NCI-H1930 (cell line): ENCODE results near the gene MAOA.
"Not testable (repeated sequence)": the region's sequence is repeated elsewhere in the genome, so short reads cannot be mapped to it uniquely, and the experiment has no call there.

Experiments
- DNase-seq, 2 experiments: peaks; one replicate each; lab custom pipeline; 2025; lab: John Stamatoyannopoulos, UW

The MAOA gene

DNA sequence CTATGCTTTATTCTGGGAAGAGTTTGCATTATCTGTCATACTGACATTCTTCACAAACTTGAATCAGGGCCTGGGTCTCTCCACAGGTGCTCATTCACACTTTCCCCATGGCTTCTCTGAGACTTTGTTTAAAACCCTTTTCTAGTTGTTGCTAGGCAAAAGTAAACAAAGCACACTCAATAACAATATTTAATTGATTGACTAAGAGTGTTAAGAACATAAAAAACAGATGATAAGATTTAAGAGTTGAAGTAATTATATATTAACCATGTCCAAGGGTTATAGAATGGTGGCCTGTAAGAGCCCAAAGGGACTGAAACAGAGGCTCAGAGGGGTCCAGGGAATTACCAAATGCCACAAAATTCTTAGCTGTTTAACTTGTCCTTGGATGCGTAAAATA, 7.1 kb downstream of the MAOA start:
- DNase-seq, result no peak

DNA sequence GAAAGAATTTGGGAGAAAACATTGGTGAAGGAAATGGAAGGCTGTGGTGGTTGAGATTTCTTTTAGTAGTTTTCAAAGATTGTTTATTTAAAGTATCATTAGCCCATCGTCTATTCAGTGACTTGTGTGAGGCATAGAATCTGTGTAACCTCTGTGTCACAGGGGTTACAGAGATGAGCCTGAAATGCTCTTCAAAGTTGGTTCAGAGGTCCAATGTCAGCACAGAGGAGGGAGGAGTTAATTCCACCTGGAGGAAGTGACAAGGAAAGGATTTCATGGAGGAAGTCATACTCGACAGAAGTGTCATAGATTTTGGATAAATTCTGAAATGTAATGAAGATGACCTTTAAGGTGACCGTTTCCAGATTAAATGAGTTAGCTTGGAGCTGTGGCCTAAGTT, 8.2 kb downstream of the MAOA start:
- no peak for DNase-seq

DNA sequence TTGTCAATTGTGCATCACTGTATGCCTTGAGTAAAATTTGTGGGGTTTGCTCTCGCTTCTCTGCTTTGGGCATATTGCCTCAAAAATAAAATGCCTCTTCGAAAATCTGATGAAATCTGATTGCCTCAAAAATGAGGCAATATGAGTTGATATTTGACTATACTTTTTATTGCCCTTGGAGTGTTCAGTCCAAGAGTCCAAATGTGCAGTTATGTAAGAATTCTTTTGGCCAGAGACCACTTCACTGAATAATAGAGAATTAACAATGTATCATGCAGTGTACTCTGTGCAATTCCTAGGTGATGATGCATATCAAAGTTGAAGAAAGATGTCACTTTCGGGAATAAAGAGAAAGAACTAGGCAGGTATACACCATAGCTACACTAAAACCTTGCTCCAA, 8.6 kb downstream of the MAOA start:
- DNase-seq, result no peak

- no peak for DNase-seq
Observed at GRCh38 chrX:43666311-43666912, 10.3 kb downstream of the MAOA start.

DNA sequence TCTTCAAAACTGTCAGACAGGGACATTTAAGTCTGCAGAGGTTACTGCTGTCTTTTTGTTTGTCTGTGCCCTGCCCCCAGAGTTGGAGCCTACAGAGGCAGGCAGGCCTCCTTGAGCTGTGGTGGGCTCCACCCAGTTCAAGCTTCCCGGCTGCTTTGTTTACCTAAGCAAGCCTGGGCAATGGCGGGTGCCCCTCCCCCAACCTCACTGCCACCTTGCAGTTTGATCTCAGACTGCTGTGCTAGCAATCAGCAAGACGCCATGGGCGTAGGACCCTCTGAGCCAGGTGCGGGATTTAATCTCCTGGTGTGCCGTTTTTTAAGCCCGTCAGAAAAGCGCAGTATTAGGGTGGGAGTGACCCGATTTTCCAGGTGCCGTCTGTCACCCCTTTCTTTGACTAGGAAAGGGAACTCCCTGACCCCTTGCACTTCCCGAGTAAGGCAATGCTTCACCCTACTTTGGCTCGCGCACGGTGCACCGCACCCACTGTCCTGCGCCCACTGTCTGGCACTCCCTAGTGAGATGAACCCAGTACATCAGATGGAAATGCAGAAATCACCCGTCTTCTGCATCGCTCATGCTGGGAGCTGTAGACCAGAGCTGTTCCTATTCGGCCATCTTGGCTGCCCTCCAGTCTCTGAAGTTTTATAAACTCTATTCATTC, 20.0 kb downstream of the MAOA start:
- not testable (repeated sequence) for DNase-seq

- DNase-seq, result no peak
Observed at GRCh38 chrX:43676971-43677572, 21.0 kb downstream of the MAOA start.

DNA sequence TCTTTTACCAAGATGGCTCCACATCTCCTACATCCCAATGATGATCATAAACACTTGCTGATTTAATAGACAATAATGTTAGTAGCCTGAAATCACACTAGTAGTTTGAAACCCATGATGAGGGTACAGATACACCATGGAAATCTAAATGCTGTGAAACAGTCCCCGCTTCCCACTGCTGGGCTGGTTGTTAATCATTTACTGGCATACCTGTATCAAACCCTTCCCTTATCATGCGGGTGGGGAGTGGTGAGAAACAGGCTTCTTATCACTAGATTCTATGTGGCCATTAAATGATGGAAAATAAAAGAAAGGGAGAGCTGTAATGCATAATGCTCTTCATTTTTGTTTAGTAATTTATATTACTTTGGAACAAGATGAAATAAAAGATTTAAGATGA, 21.9 kb downstream of the MAOA start:
- DNase-seq, result no peak

- no peak for DNase-seq
Observed at GRCh38 chrX:43679058-43679457, 23.0 kb downstream of the MAOA start.

DNA sequence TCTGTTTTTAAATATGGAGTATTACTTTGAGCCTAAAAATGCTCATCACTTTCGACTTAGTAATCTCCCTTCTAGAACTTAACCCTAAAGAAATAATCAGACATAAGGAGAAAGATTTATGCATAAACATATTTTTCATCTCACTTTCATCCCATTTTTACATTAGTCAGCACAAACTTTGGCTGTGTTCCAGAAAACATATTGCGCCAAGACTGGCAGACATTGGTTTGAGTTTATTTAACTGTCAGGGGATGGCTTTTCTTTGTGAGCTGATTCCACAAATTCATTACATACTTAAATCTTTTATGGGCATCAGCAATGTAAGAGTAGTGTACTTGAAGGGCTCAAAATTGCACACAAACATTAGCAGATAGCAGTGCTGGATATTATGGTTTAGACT, 23.7 kb downstream of the MAOA start:
- no peak for DNase-seq

GRCh38 chrX:43682726-43683125, 26.6 kb downstream of the MAOA start:
- no peak for DNase-seq

- DNase-seq, result no peak
Observed at GRCh38 chrX:43685221-43685620, 29.1 kb downstream of the MAOA start.

- no peak for DNase-seq
Observed at GRCh38 chrX:43688586-43688985, 32.5 kb downstream of the MAOA start.

- no peak for DNase-seq
Observed at GRCh38 chrX:43693602-43694406, 37.7 kb downstream of the MAOA start.

DNA sequence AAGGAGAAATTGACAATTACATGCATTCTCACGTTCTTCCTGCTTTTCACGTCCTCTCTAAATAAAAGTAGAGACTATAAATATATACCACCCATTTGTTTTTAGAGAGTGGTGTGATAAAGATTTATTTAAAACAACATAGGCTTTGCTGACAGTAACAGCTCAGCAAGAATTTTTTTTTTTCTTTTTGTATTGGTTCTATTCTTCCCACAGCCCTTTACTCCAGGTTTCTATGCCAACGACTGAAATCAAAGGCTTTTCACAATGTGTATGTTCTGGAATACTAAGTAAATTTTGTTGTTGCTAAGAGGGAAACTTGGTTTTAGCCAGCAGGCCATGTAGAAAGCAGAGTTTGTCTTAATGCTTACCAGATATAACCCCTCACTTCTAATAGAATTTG, 43.4 kb downstream of the MAOA start:
- no peak for DNase-seq

DNA sequence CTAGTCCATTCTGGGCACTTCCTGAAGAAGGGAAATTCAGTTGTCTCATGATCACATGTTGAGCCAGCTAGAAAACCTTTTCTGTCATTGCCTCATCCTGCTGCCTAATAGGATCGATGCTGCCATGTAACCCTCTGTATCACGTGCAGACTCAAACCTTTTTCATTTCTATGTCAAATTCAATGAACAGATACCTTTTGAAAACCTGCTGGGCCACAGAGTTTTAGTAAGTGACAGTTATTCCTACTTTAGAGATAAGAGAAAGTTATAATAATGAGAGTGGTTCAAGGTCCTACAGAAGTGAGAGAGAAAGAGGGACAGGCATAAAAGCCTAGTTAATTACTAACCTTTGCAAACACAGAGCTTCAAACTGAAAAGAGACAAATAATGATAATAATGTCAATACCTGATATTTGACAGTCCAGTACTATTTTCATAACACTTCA, 46.0 kb downstream of the MAOA start:
- DNase-seq, result no peak

GRCh38 chrX:43702660-43703059, 46.6 kb downstream of the MAOA start:
- no peak for DNase-seq

- no peak for DNase-seq
Observed at GRCh38 chrX:43703211-43703791, 47.2 kb downstream of the MAOA start.

GRCh38 chrX:43706786-43707370, 50.8 kb downstream of the MAOA start:
- no peak for DNase-seq

DNA sequence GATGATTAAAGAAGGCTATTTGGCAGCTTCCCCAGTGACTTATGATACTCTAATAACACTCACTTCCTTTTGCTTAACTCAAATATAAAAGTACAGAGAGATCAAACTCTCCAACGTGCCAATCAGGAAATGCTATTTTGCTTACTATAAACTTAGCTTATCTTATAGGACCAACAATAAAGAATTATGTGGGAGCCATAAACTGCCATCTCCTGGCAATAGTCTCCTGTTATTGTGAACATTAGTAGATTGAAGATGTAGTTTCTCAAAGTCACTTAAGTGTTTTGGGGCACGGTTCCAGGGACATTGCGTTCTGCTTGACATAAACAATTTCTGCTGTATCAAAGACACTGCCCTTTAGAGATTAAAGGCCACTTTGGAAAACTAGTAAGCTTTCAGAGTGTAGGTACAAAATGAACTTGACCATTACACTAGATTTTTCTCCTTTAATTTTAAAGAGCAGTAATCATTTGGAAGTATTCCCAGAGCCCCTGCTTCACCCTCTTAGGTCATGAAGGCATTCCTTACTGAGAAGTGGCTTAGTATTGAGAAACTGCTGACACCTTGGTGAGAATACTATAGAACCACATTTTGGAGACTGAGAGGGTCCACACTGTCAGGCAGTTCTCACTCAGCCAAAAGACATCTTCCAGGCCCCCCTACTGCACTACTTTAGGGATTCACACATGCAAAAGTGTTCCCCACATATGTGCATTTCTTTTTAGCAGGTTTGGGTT, 51.9 kb downstream of the MAOA start:
- no peak for DNase-seq

DNA sequence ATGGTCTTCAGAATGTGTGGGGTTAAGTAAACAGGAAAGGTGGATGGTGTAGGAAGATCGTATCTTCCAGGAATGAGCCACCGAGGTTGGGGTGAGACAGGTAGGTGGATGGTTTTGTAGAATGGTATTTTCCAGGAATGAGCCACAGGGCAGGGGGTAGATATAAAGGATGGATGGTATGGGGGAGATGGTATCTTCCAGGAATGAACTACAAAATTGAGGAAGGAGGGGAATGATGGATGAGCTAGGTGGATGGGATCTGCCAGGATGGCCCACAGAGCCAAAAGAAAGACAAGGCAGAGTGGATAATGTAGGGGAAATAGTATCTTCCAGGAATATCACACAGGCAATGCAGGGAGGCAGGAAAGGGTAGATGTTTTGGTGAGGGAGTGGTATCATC, 60.0 kb downstream of the MAOA start:
- no peak for DNase-seq

DNA sequence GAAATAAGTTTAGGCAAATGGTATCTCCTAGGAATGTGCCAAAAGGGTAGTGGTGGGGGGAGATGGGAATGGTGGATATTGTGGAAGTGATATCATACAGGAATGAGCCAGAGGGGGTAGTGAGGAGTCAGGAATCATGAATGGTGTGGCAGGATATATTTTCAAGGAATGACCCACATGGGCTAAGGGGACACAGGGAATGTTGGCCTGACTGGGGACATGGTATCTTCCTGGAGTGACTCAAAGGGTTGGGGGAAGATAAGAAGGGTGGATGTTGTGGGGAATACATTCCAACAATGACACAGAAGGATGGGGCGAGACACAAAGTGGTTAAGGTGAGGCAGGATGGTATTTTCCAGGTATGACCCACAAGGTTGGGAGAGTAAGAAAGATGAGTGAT, 60.6 kb downstream of the MAOA start:
- DNase-seq, result no peak
